Activated CD4-positive, alpha-beta T cell treated with anti-CD3 and anti-CD28 coated beads, Interleukin-2, amount 50 U/mL, for 48 hours (primary cell): ENCODE measurements around the gene ATP6AP2.
A peak's percentile ranks its signal among the peaks of the same experiment; 100 is the strongest.

Source experiments
- DNase-seq, 2 experiments: peaks; one replicate each; pipeline ENCODE4 v3.0.0-alpha.2; 2020

ATP6AP2 gene

DNA sequence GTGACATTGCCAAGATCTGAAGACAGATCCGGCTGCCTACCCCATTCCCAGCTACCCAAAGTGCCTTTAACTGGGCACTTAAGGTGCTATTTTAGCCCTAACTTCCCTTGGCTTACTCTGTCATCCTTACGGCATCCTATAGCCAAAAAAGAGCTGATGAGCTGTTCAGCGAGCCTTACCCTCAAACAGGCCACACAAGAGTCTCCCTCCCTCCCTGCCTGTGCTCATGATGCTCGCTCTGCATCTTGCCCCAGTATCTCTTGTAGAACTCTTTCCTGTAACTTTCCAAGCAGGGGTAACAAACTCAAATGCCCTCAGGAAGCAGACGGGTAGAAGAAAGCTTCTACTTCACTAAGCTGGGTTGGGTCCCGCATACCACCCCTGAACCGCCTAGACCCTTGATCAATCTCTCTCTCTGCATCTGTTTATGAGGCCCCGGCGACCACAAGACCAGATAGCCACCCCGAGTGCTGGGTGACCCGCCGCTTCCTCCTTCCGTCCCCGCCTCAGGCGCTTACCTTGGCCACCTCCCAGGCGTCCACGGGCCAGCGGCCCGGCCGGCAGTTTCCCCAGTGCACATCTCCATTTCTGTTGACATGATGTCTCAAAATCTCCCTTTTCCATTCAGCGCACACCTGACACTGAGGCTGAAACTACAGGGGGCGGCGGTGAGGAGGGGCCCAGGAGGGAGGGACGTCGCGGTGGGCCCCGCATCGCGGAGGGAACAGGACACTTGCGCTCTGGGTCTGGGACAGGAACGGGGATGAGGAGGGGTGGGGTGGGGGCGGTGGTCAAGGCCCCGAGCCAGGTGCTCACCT is 65.9 kb downstream of the ATP6AP2 start:
- DNase-seq: peak; percentile 19 to 25

DNA sequence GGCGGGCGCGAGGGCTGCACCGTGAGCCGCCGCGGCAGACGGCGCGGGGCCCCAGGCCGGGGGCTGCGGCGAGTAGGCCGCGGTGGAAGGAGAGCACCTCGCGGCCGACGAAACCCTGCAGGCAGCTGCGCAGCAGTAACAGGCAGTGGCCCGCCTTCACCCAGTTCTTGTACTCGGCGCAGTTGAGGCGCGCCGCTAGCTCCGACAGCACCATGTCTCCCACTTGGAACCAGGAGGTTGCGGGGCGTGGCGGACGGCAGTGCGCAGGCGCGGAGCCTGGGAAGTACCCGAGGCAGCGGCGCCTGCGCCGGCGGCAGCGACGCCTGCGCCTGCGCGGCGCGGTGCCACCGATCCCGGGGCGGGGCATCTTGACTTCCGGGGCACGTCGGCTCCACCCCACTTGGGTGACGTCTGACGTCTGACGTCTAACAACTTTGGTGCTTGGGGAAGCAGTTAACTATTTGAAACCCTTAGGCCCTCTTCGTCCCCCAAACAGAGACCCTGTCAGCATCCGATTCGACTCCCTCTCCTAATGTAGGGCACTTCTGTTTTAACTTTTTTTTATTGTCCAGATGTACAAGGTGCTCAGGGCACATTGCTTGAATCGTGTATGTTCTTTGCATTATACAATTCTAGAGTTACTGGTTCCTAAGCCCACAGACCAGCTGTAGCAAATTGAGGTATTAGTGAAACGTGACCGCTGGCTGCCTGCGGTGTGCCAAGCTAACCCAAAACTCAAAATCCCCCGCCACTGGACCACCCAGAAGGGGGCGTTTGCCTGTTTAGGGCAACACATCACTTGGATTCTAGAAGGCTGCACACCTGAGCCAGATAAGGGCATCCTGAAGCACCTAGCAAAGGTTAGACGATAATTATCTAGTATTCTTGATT is 66.8 kb downstream of the ATP6AP2 start, which contains the start of gene CXorf38:
Gene CXorf38, minus strand, starts transcription at position 255 of the 891 bp plus-strand sequence. Its CDS starts 41 bp downstream, at position 214.
- DNase-seq: peak; percentile 92 to 93

DNA sequence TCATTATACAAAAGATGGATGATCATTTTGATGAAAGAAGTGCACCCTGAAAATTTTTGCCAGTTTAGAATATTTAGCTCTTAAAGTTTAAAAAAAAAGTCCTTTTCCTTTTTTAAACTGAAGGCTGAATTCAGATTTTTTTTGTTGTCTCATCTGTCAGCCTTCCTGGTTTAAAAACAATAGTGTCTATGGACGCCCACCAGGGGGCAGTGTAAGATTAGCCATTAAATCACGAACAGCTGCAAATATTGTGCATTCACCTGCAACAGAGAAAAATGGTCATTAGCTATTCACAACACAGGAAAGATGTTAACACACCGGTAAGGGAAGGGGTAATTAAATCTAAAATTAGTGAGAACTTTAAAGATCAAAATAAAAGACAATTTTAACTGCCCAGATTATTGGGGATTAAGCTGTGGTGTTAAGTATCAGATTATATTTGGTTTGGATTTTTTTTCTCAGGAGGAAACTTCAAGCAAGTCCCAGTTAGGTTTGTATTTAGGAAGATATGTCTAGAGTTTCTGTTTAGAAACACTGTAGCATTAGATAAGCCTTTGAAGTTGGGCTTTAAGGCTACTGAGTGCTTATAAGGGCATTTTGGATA is 71.0 kb downstream of the ATP6AP2 start:
- DNase-seq: peak; percentile 61 to 70

DNA sequence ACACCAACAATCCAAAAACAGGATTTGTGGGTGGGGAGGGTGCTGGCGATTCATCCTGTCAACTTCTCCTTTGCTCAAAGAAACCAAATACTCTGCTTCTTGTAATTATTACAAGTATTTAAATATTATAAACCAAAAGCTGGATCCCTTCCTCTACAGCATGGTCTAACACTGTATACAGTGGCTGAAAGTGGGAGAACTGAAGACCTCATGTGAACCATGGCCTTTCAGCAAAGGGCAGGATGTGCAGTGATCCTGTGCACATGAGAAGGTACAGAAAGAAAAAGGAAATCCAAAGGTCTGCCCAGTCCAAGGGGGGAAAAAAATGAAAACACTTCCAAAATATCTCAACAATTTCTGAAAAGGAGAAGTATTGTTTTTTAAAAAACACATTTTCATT is 71.9 kb downstream of the ATP6AP2 start:
- no peak for DNase-seq

DNA sequence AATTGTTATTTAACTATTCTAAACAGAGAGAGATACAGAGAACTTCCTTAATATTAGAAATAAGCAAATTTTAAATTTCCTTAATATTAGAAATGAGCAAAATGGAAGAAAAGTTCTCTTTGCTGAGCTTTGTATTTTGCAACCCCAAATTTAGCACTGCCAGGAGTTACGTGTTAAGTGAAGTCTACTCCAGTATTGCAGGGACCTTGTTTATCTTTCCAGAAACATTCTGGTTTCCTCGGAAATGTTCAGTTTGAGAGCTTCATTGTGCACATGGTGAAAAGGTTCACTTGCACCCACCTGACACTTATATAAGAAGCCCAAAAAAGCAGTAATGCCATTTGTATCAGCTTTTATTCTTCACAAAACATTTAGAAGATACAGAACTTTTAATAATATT is 72.8 kb downstream of the ATP6AP2 start:
- no peak for DNase-seq
